HEK293 (cell line): ENCODE data around the gene LHX2.

Source experiments
- CTCF ChIA-PET: fragments of 350-600 bp; formaldehyde crosslinking; extraction: SDS; loops from one replicate; lab custom pipeline; 2021; ENCODE audit warnings: antibody characterized with exemption; lab: Yijun Ruan, JAX
- POLR2A ChIA-PET: fragments of 300-600 bp; formaldehyde crosslinking; extraction: SDS; loops from one replicate; lab custom pipeline; 2020; ENCODE audit warnings: antibody characterized with exemption, inconsistent platforms; lab: Yijun Ruan, JAX
- H3K27ac ChIP-seq: fragments of 200-500 bp; sonication (Bioruptor generic); 2 replicates; pipeline ENCODE4 v1.5.1; 2014; ENCODE audit warnings: low read depth, low read length, control low read depth, inconsistent platforms; ENCODE audit errors: extremely low read depth
- H3K36me3 ChIP-seq, 2 experiments: fragments of 200-500 bp in 1 of 2; sonication (Bioruptor generic) in 1 of 2; 1 replicate in 1 of 2; 2 replicates in 1 of 2; pipeline ENCODE4 v1.5.1; 2014 to 2017; ENCODE audit warnings: inconsistent platforms in 2 of 2, low read length in 2 of 2; ENCODE audit not compliant: control insufficient read depth in 2 of 2, insufficient read depth in 1 of 2
- H3K4me1 ChIP-seq: fragments of 200-500 bp; sonication (Bioruptor generic); 2 replicates; pipeline ENCODE4 v1.5.1; 2014; ENCODE audit warnings: mild to moderate bottlenecking, low read length, inconsistent platforms; ENCODE audit not compliant: control insufficient read depth, insufficient read depth
- H3K4me3 ChIP-seq: 2 replicates; pipeline ENCODE4 v1.5.1; 2011; ENCODE audit warnings: low read depth, mild to moderate bottlenecking, control low read depth, low read length, moderate library complexity
- H3K9me3 ChIP-seq: fragments of 200-500 bp; sonication (Bioruptor generic); 2 replicates; pipeline ENCODE4 v1.5.1; 2014; ENCODE audit warnings: low read depth, low read length, inconsistent platforms; ENCODE audit not compliant: control insufficient read depth, insufficient read depth
- BCL11B ChIP-seq: fragments of 450-650 bp; formaldehyde crosslinking; IDR thresholded peaks from 2 replicates; pipeline ENCODE4 v1.5.1; 2016; ENCODE audit warnings: low read depth, missing biosample characterization, missing genetic modification characterization
- GLI4 ChIP-seq: fragments of 450-650 bp; formaldehyde crosslinking; IDR thresholded peaks from 2 replicates; pipeline ENCODE4 v1.5.1; 2016; ENCODE audit warnings: missing biosample characterization, missing genetic modification characterization
- GLIS1 ChIP-seq: fragments of 450-650 bp; formaldehyde crosslinking; IDR thresholded peaks from 2 replicates; pipeline ENCODE4 v1.5.1; 2016; ENCODE audit warnings: missing biosample characterization, missing genetic modification characterization
- KLF10 ChIP-seq: fragments of 450-650 bp; IDR thresholded peaks from 2 replicates; pipeline ENCODE4 v1.5.1; 2018; ENCODE audit warnings: missing biosample characterization, mild to moderate bottlenecking, missing genetic modification characterization
- PRDM10 ChIP-seq: fragments of 450-650 bp; formaldehyde crosslinking; IDR thresholded peaks from 2 replicates; pipeline ENCODE4 v1.5.1; 2016; ENCODE audit warnings: missing biosample characterization, missing genetic modification characterization
- PRDM2 ChIP-seq: fragments of 450-650 bp; formaldehyde crosslinking; IDR thresholded peaks from 2 replicates; pipeline ENCODE4 v1.5.1; 2016; ENCODE audit warnings: missing biosample characterization, missing genetic modification characterization, borderline replicate concordance
- SP2 ChIP-seq: fragments of 450-650 bp; formaldehyde crosslinking; IDR thresholded peaks from 2 replicates; pipeline ENCODE4 v1.5.1; 2016; ENCODE audit warnings: missing biosample characterization, missing genetic modification characterization
- SP7 ChIP-seq: fragments of 450-650 bp; formaldehyde crosslinking; IDR thresholded peaks from 2 replicates; pipeline ENCODE4 v1.5.1; 2016; ENCODE audit warnings: missing biosample characterization, missing genetic modification characterization
- WT1 ChIP-seq: fragments of 450-650 bp; formaldehyde crosslinking; IDR thresholded peaks from 2 replicates; pipeline ENCODE4 v1.5.1; 2016; ENCODE audit warnings: missing biosample characterization, missing genetic modification characterization
- ZBTB48 ChIP-seq: fragments of 450-650 bp; formaldehyde crosslinking; IDR thresholded peaks from 2 replicates; pipeline ENCODE4 v1.5.1; 2016; ENCODE audit warnings: missing biosample characterization, missing genetic modification characterization
- ZBTB8A ChIP-seq: fragments of 450-650 bp; formaldehyde crosslinking; IDR thresholded peaks from 2 replicates; pipeline ENCODE4 v1.5.1; 2016; ENCODE audit warnings: missing biosample characterization, missing genetic modification characterization
- ZNF266 ChIP-seq: fragments of 450-650 bp; formaldehyde crosslinking; IDR thresholded peaks from 2 replicates; pipeline ENCODE4 v1.5.1; 2016; ENCODE audit warnings: missing biosample characterization, missing genetic modification characterization, low read depth
- ZNF366 ChIP-seq: fragments of 450-650 bp; formaldehyde crosslinking; conservative IDR thresholded peaks from 2 replicates; pipeline ENCODE4 v1.5.1; 2016; ENCODE audit warnings: missing biosample characterization, missing genetic modification characterization
- ZNF394 ChIP-seq: fragments of 450-650 bp; formaldehyde crosslinking; IDR thresholded peaks from 2 replicates; pipeline ENCODE4 v1.5.1; 2016; ENCODE audit warnings: missing biosample characterization, missing genetic modification characterization, mild to moderate bottlenecking, moderate library complexity, borderline replicate concordance
- ZNF555 ChIP-seq: fragments of 450-650 bp; formaldehyde crosslinking; conservative IDR thresholded peaks from 2 replicates; pipeline ENCODE4 v1.5.1; 2017; ENCODE audit warnings: missing biosample characterization, mild to moderate bottlenecking, missing genetic modification characterization, inconsistent platforms
- ZNF624 ChIP-seq: fragments of 450-650 bp; formaldehyde crosslinking; IDR thresholded peaks from 2 replicates; pipeline ENCODE4 v1.5.1; 2017; ENCODE audit warnings: missing biosample characterization, missing genetic modification characterization
- ZNF654 ChIP-seq: fragments of 450-650 bp; formaldehyde crosslinking; IDR thresholded peaks from 2 replicates; pipeline ENCODE4 v1.5.1; 2016; ENCODE audit warnings: low read depth, missing biosample characterization, missing genetic modification characterization
- ZNF776 ChIP-seq: fragments of 450-650 bp; formaldehyde crosslinking; IDR thresholded peaks from 2 replicates; pipeline ENCODE4 v1.5.0; 2017; ENCODE audit warnings: missing biosample characterization, missing genetic modification characterization, borderline replicate concordance
- ZXDB ChIP-seq: fragments of 450-650 bp; formaldehyde crosslinking; IDR thresholded peaks from 2 replicates; pipeline ENCODE4 v1.5.1; 2016; ENCODE audit warnings: missing biosample characterization, missing genetic modification characterization

Gene LHX2

DNA sequence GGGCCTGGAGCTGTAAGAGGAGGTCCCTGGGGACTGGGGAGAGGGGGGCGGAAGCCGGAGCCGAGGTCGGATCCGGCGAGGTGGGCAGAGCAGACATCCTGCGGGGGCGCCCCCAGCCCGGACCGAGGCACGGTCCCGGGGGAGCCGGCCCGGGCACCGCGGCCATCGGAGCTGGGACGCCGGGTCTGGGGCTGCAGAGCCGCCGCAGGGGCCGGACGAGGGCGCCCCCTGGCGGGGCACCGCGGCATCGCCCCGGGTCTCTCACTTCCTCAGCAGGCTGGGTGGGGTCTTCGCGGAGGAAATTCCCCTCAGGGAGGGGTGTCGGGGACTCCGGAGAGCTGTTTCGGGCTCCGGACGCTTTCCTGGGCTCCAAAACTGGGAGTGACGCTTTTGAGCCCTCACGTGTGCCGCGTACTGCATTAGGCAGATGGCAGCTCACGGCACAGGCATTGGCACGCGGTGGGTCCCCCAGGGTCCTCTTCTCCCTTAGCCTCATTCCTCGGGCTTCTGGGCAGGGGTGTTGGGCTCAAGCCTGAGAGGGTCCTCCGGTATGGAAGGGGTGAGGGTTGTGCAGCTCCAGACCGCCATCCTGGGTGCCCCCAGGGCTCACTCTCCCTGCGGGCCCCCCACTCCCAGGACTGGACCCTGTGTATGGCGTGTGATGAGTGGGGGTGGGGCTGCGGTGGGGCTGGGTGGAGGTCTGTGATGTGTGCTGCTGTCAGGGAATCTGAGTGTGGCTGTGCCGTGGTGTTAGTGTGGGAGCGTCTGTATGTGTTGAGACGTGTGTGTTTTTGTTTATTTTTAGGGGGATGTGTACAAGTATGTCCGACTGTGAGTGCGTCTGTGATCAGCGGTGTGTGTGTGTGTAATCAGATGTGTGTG is 29.6 kb downstream of the LHX2 start (continued):
- peak; percentile 58; the same call in 1 of the 2 replicates for TF ChIP-seq ZBTB48 (tag by site-specific recombination)
- no peak for TF ChIP-seq ZXDB (tag by site-specific recombination)

DNA sequence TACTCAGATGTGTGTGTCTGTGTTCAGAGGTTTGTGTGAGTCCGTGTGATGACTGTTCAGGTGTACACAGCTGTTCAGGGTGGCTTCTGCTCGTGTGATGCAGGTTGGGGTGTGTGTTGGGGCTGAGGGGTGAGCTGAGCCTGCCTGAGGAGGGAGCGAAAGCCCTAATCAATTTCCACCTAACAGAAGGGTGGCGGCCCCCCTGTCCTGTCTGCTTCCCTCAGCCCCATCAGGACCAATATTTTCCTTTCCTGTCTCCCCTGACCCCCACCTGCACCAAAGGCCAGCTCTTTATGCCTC is 30.2 kb downstream of the LHX2 start:
- TF ChIP-seq ZNF776 (tag by site-specific recombination) (no peak), ZNF266 (tag by site-specific recombination) (no peak), ZNF555 (tag by site-specific recombination) (no peak), ZBTB48 (tag by site-specific recombination) (0 out of 2 replicates have a peak, but pooled peaks have one; percentile 5), ZNF366 (tag by site-specific recombination) (no peak)
- CTCF ChIA-PET = interaction anchor here (0.6 to 5.5 kb wide), 21 partner anchors 9 to 638 kb away, joined by 3 to 64 read pairs (median 6); no protein-coding TSS in a partner anchor
- H3K4me1 ChIP-seq = peaks cover 2% of the 10 kb centered on the region; the same call in 1 of the 2 replicates
- POLR2A ChIA-PET = no interaction called here
- H3K27ac ChIP-seq = no peak overlapping the region
- no peak overlapping the region for H3K4me3 ChIP-seq
- H3K36me3 ChIP-seq = no peaks in the 10 kb centered on the region
- H3K9me3 ChIP-seq = no peaks in the 10 kb centered on the region

- Histone ChIP-seq H3K9me3 (no peaks in the 10 kb centered on the region), H3K4me3 (no peak overlapping the region), H3K27ac (no peak overlapping the region), H3K4me1 (peaks cover 2% of the 10 kb centered on the region; the same call in 1 of the 2 replicates), H3K36me3 (no peaks in the 10 kb centered on the region)
- TF ChIP-seq ZNF654 (no peak), ZBTB8A (tag by site-specific recombination) (peak; percentile 24; the same call in 1 of the 2 replicates), GLIS1 (tag by site-specific recombination) (no peak), ZNF624 (tag by site-specific recombination) (no peak)
- ChIA-PET POLR2A (no interaction called here), CTCF (interaction anchor here (0.7 to 5.5 kb wide), 11 partner anchors 9 to 499 kb away, joined by 3 to 64 read pairs (median 10); no protein-coding TSS in a partner anchor)
These were observed 30.7 kb downstream of the LHX2 start for GRCh38 chr9:124042201-124042721.

- Histone ChIP-seq H3K4me3 (no peak overlapping the region), H3K36me3 (no peaks in the 10 kb centered on the region), H3K27ac (no peak overlapping the region), H3K4me1 (peaks cover 2% of the 10 kb centered on the region; the same call in 1 of the 2 replicates), H3K9me3 (no peaks in the 10 kb centered on the region)
- CTCF ChIA-PET = interaction anchor here (0.6 to 0.7 kb wide), 2 partner anchors 91 to 485 kb away, joined by 3 read pairs; no protein-coding TSS in a partner anchor
- POLR2A ChIA-PET = no interaction called here
- TF ChIP-seq KLF10 (tag by site-specific recombination) (no peak), ZNF394 (tag by site-specific recombination) (no peak), SP7 (tag by site-specific recombination) (no peak), PRDM2 (no peak), PRDM10 (no peak), BCL11B (no peak), SP2 (tag by site-specific recombination) (no peak), GLI4 (no peak), WT1 (tag by site-specific recombination) (no peak)
These were observed 32.9 kb downstream of the LHX2 start for GRCh38 chr9:124044448-124044847.
